Sigmoid colon (tissue), 7 donors: ENCODE measurements around the gene COL12A1. TPM values are rescaled to one million over a fixed set of nuclear protein-coding genes. Genes with fewer than 3 reads are reported as not detected.

Experiments
- DNase-seq: peaks from one replicate; pipeline ENCODE4 v3.0.0-alpha.2; 2019
- H3K27ac ChIP-seq, 4 donors: fragments of 200-600 bp; sonication (generic); one replicate each; pipeline ENCODE4 v1.5.1; 2016 to 2019; ENCODE audit warnings: mild to moderate bottlenecking in 1 of 4
- H3K27me3 ChIP-seq, 3 donors: fragments of 200-600 bp; sonication (generic); one replicate each; pipeline ENCODE4 v1.5.1; 2019; ENCODE audit warnings: mild to moderate bottlenecking in 1 of 3
- H3K36me3 ChIP-seq, 4 donors: fragments of 200-600 bp; sonication (generic); one replicate each; pipeline ENCODE4 v1.5.1; 2016 to 2019
- H3K4me1 ChIP-seq, 4 donors: fragments of 200-600 bp; sonication (generic); one replicate each; pipeline ENCODE4 v1.5.1; 2017 to 2019
- H3K4me3 ChIP-seq, 4 donors: fragments of 200-600 bp; sonication (generic); one replicate each; pipeline ENCODE4 v1.5.1; 2017 to 2019; ENCODE audit warnings: mild to moderate bottlenecking in 2 of 4, moderate library complexity in 1 of 4
- H3K9me3 ChIP-seq, 4 donors: fragments of 200-600 bp in 3 of 4; sonication (generic) in 3 of 4; one replicate each; pipeline versions ENCODE4 v1.5.1 to v1.6.1; 2013 to 2019
- EP300 ChIP-seq, 4 donors: sonication (generic); formaldehyde crosslinking; IDR thresholded peaks; one replicate each; pipeline ENCODE4 v1.6.1; 2017; ENCODE audit warnings: antibody characterized with exemption in 4 of 4
- POLR2A ChIP-seq, 2 donors: fragments of 450-650 bp; IDR thresholded peaks; one replicate each; pipeline ENCODE4 v1.6.1; 2016; ENCODE audit warnings: antibody characterized with exemption in 2 of 2, mild to moderate bottlenecking in 2 of 2, moderate library complexity in 2 of 2
- POLR2AphosphoS5 ChIP-seq, 4 donors: sonication (generic); formaldehyde crosslinking; IDR thresholded peaks; one replicate each; pipeline ENCODE4 v1.6.1; 2017; ENCODE audit warnings: antibody characterized with exemption in 4 of 4
- WGBS, 2 donors: extraction: QIAGEN DNeasy Blood & Tissue Kit; methylation state at CpG; one replicate each; pipeline ENCODE4 v1.1.7; 2013; 5-methylcytosine and 5-hydroxymethylcytosine counted together
- intact Hi-C: fragments of 100-400 bp; cut with DNase I; formaldehyde crosslinking; loops from one replicate; pipeline ENCODE4 v1.15.1; 2023
- polyA plus RNA-seq, 3 donors: library from polyadenylated mRNA; stranded (reverse); fragments of 200-250 nt; gene quantifications; one replicate each; pipeline ENCODE4 v1.2.3, GENCODE V29; 2013
- total RNA-seq, 4 donors: library from RNA; depleted of rRNA; stranded (reverse); fragments of >200 nt; gene quantifications; one replicate each; pipeline ENCODE4 v1.1.0, GENCODE V29; 2016
- TF ChIP-seq, protein P1 (sequence below), 4 experiments: fragments of 450-650 bp in 3 of 4; fragments of 200-600 bp in 1 of 4; IDR thresholded peaks; one replicate each; pipeline ENCODE4 v1.5.1; 2016 to 2019; ENCODE audit warnings: antibody characterized with exemption in 4 of 4, mild to moderate bottlenecking in 3 of 4, moderate library complexity in 2 of 4
- donor health status: healthy with polysubstance abuse.
- donor health status: Bipolar disorder and iron deficiency.
- donor health status: healthy.

COL12A1 gene
- total and polyA plus RNA-seq, 7 donors, result 2.1 to 328 (median 129) TPM

DNA sequence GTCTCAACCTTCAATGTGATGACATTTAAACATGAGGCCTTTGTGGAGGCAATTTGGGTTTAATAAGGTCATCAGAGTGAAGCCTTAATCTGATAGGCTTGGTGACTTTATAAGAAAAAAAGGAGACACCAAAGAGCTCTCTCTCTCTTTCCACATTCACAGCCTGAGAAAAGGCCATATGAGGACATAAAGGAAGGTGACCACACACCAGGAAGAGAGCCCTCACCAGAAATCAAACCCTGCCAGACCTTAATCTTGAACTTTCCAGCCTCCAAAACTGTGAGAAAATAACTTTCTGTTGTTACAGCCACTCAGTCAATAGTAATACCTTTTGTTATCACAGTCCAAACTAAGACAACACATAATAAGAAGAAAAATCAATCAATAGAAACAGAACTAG is 47.7 kb downstream of the COL12A1 start:
- Histone ChIP-seq H3K4me3 (no peak overlapping the region), H3K27ac (no peak overlapping the region), H3K4me1 (peaks cover 0 to 12% (median 0%) of the 10 kb centered on the region in 4 donors), H3K27me3 (no peaks in the 10 kb centered on the region), H3K9me3 (no peaks in the 10 kb centered on the region), H3K36me3 (peaks cover 0 to 24% (median 0%) of the 10 kb centered on the region in 4 donors)
- intact Hi-C loops, result no loop called here
- no peak for DNase-seq
- no peak for TF ChIP-seq POLR2AphosphoS5 (IDR thresholded peaks at IDR 0.05)
- TF ChIP-seq, protein P1, sequence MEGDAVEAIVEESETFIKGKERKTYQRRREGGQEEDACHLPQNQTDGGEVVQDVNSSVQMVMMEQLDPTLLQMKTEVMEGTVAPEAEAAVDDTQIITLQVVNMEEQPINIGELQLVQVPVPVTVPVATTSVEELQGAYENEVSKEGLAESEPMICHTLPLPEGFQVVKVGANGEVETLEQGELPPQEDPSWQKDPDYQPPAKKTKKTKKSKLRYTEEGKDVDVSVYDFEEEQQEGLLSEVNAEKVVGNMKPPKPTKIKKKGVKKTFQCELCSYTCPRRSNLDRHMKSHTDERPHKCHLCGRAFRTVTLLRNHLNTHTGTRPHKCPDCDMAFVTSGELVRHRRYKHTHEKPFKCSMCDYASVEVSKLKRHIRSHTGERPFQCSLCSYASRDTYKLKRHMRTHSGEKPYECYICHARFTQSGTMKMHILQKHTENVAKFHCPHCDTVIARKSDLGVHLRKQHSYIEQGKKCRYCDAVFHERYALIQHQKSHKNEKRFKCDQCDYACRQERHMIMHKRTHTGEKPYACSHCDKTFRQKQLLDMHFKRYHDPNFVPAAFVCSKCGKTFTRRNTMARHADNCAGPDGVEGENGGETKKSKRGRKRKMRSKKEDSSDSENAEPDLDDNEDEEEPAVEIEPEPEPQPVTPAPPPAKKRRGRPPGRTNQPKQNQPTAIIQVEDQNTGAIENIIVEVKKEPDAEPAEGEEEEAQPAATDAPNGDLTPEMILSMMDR (IDR thresholded peaks at IDR 0.05), result no peak

DNA sequence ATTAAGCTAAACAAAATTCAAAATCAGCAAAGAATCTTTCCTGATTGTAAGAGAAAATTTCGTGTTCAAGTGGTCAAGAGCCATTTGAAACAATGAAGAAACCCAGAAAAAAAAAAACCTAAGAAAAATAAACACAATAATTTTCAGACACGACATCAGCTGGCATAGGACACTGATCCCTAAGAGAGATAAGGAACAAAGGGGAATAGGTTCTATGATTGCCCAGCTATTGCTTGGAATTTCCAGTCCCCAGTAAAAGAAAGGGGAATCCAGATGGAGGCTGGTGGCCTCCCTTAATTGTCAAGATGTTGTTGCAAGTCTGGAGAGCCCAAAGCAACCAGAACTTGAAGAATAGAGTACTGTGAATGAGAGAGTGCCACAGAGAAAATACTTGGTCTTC is 48.5 kb downstream of the COL12A1 start:
- peaks cover 0 to 12% (median 0%) of the 10 kb centered on the region in 4 donors for H3K4me1 ChIP-seq
- WGBS, 2 donors, result 9 to 41% methylated on average over 2 of the region's 2 CpGs
- H3K27ac ChIP-seq, result no peak overlapping the region
- no peaks in the 10 kb centered on the region for H3K27me3 ChIP-seq
- H3K9me3 ChIP-seq, result no peaks in the 10 kb centered on the region
- TF ChIP-seq, protein P1 (IDR thresholded peaks at IDR 0.05), result no peak
- TF ChIP-seq POLR2A (IDR thresholded peaks at IDR 0.05) (no peak), EP300 (IDR thresholded peaks at IDR 0.05) (no peak), POLR2AphosphoS5 (IDR thresholded peaks at IDR 0.05) (no peak)
- peaks cover 0 to 22% (median under 1%) of the 10 kb centered on the region in 4 donors for H3K36me3 ChIP-seq
- no peak for DNase-seq
- intact Hi-C loops, result no loop called here
- no peak overlapping the region for H3K4me3 ChIP-seq

DNA sequence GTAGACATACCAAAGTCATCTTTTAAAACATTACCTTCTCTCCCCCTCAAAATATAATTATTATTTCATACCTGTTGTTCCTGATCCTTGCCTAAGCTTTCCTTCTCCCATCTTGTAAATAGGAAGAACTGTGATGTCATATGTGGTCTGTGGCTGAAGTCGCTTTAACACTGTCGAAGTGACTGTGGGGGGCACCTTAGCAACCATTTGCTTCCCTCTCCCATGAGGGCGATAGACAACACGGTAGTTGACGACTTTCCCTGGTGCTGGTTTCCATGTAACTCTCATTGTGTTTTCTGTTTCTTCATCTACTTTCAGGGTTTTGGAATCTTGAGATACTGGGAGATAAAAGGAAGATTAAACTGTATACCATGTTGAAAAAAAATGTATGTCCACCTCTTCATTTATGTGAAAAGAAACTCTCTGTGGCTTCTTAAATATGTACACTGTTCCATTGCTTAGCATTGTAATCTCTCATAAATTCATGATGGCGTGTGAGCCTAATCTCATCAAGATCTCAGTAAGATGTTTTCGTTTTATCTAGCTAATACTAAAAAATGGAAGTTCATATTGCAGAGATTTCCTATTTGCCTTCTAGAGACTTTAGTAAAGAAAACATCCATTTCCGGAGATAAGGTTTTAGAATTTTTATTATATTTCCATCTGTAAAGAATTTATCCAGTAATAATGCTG is 49.5 kb downstream of the COL12A1 start:
- TF ChIP-seq POLR2AphosphoS5 (IDR thresholded peaks at IDR 0.05), result no peak
- no peak for TF ChIP-seq EP300 (IDR thresholded peaks at IDR 0.05)
- TF ChIP-seq, protein P1 (IDR thresholded peaks at IDR 0.05), result no peak
- no peak for TF ChIP-seq POLR2A (IDR thresholded peaks at IDR 0.05)
- no peaks in the 10 kb centered on the region for H3K27me3 ChIP-seq
- WGBS, 2 donors, result 90 to 91% methylated on average over 8 of the region's 8 CpGs
- H3K9me3 ChIP-seq, result no peaks in the 10 kb centered on the region
- H3K4me1 ChIP-seq, result peaks cover 0 to 12% (median 0%) of the 10 kb centered on the region in 4 donors
- H3K36me3 ChIP-seq, result peaks cover 0 to 32% (median 7%) of the 10 kb centered on the region in 4 donors
- intact Hi-C loops, result no loop called here
- no peak overlapping the region for H3K27ac ChIP-seq
- no peak for DNase-seq
- H3K4me3 ChIP-seq, result no peak overlapping the region

DNA sequence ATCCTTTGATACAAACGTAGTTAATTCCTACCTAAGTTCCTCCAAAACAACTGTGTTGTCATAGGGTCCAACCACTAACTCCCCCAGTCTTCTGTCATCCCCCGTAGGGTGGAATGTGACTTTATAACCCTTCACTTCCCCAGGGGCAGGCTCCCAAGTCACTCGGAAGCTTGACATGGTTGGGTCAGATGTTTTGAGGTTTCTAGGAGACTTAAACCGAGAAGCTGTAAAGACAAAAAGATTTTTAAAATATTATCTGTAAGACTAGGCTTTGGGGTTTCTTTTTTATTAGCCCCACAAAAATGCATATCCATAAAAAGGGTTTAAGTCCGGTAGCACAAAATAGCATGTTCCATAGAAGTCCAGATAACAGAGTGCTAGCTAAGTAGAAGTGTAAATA is 50.2 kb downstream of the COL12A1 start:
- WGBS, 2 donors, result 55 to 63% methylated on average over 5 of the region's 5 CpGs

More for the DNA sequence above, 50.2 kb downstream of the COL12A1 start:
- intact Hi-C loops, result no loop called here
- peaks cover 0 to 12% (median 0%) of the 10 kb centered on the region in 4 donors for H3K4me1 ChIP-seq
- H3K27ac ChIP-seq, result no peak overlapping the region
- no peaks in the 10 kb centered on the region for H3K9me3 ChIP-seq
- no peak overlapping the region for H3K4me3 ChIP-seq
- TF ChIP-seq POLR2AphosphoS5 (IDR thresholded peaks at IDR 0.05), result no peak
- TF ChIP-seq, protein P1 (IDR thresholded peaks at IDR 0.05), result no peak
- no peak for TF ChIP-seq EP300 (IDR thresholded peaks at IDR 0.05)
- no peak for TF ChIP-seq POLR2A (IDR thresholded peaks at IDR 0.05)
- H3K36me3 ChIP-seq, result peaks cover 0 to 39% (median 7%) of the 10 kb centered on the region in 4 donors
- no peak for DNase-seq
- no peaks in the 10 kb centered on the region for H3K27me3 ChIP-seq
